ENCODE data around the gene BCL2L2. TPM values are rescaled to one million over a fixed set of nuclear protein-coding genes. Genes with fewer than 3 reads are reported as not detected.

Gene BCL2L2
- total and polyA plus RNA-seq, 9 of the 15 experiments (the other 6 are each of a cell fraction or from before 2014, with no cell fraction given), result 2.6 to 32.5 (median 14.7) TPM

DNA sequence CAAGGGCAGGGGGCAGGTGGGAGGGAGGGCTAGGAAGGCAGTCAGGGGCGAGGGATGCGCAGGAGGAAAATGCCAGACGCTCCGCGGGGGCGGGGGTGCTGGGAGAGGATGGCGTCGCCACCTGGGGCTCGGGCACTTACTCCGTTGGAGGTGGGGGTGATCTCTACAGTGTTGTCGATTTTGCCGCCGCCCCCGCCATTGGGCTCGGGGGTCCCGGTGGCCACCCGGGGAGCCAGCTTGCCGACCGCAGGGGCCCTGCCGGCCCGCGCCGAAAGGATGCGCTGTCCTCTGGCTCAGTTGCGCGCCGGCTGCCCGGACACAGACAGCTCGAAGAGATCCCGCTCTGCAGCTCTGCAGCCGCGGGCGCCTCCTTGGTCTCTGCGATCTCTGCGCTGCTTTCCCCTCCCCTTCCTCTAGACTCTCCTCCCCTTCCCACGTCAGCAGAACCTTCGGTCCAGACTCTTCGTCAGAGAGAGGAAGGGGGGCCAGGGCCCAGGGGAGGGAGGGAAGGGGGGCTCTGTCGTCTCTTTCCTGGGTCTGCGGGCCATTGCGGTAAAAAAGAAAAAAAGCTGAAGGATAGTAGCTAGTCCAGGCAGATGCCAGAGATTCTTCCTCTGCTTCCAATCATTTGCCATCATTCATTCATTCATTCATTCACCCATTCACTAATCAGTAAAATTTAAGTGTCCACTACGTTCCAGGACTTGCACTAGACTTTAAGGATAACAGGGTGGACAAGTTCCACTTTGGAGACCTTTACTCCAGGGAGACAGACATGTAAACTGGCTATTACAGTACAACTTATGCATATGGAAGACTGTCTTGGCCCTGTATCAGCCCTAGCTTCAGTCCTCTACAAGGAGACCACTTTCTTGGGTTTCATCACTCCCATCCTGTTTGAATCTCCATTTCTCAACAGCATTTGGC, 46.1 kb downstream of the BCL2L2 start, which contains the start of gene SLC22A17:
SLC22A17 (minus strand) TSS at position 382 of the 927 bp plus-strand sequence.
- Histone ChIP-seq H3K27ac (ENCODE audit: extremely low read depth, low read depth, low read length) (no peak within 1 kb of the TSS), H3K9ac (ENCODE audit: insufficient read depth in 1 of 2, low read depth in 2 of 2, low read length in 2 of 2) (peak within 1 kb of the TSS in 1 of 2 experiments; percentile 45; a peak in 1 of 4 replicates), H3K4me1 (replicated peaks in 1 of 2; ENCODE audit: control insufficient read depth in 2 of 2, insufficient read depth in 2 of 2, low read length in 2 of 2) (peaks cover 0 to 13% of the 10 kb centered on the region in 2 experiments; a peak in 2 of 5 replicates), H3K9me3 (replicated peaks; ENCODE audit: control insufficient read depth, insufficient read depth, low read depth, low read length) (no peaks in the 10 kb centered on the region), H3K4me2 (ENCODE audit: insufficient read depth, low read length) (no peak within 1 kb of the TSS), H3K27me3 (ENCODE audit: control insufficient read depth in 2 of 2, insufficient read depth in 2 of 2, low read length in 2 of 2) (peaks cover 17 to 46% of the 10 kb centered on the region in 2 experiments), H3K4me3 (no peak within 1 kb of the TSS), H3K79me2 (ENCODE audit: control insufficient read depth, insufficient read depth, low read length) (no peaks in the 10 kb centered on the region), H3K36me3 (ENCODE audit: control insufficient read depth, insufficient read depth, low read length) (no peaks in the 10 kb centered on the region), H4K20me1 (replicated peaks; ENCODE audit: control insufficient read depth, insufficient read depth, low read length) (no peaks in the 10 kb centered on the region; the same call in 1 of the 2 replicates), H3K9me1 (ENCODE audit: control insufficient read depth, insufficient read depth, low read length) (no peaks in the 10 kb centered on the region), H2AFZ (ENCODE audit: low read depth, low read length) (no peak within 1 kb of the TSS)
- peak in 2 of 4 experiments; percentile 26 to 32 for DNase-seq (ENCODE audit: extremely low read depth in 1 of 4, low spot score in 3 of 4)
- peak; percentile 83 for ATAC-seq
- TF ChIP-seq NRF1 (conservative IDR thresholded peaks at IDR 0.05 in 1 of 2, IDR thresholded peaks at IDR 0.05 in 1 of 2) (peak in 1 of 2 experiments; percentile 29; a peak in 1 of 4 replicates), ZNF24 (IDR thresholded peaks at IDR 0.05) (peak; percentile 91), ZNF778 (CRISPR knock-in tag; IDR thresholded peaks at IDR 0.05) (no peak), EGR1 (conservative IDR thresholded peaks at IDR 0.05) (peak; percentile 27; the same call in 1 of the 2 replicates), COPS2 (conservative IDR thresholded peaks at IDR 0.05) (no peak), ZNF830 (CRISPR knock-in tag; IDR thresholded peaks at IDR 0.05) (no peak)
- TF ChIP-seq, protein P1, sequence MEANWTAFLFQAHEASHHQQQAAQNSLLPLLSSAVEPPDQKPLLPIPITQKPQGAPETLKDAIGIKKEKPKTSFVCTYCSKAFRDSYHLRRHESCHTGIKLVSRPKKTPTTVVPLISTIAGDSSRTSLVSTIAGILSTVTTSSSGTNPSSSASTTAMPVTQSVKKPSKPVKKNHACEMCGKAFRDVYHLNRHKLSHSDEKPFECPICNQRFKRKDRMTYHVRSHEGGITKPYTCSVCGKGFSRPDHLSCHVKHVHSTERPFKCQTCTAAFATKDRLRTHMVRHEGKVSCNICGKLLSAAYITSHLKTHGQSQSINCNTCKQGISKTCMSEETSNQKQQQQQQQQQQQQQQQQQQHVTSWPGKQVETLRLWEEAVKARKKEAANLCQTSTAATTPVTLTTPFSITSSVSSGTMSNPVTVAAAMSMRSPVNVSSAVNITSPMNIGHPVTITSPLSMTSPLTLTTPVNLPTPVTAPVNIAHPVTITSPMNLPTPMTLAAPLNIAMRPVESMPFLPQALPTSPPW (CRISPR knock-in tag; IDR thresholded peaks at IDR 0.05), result peak; percentile 66
- TF ChIP-seq, protein P2, sequence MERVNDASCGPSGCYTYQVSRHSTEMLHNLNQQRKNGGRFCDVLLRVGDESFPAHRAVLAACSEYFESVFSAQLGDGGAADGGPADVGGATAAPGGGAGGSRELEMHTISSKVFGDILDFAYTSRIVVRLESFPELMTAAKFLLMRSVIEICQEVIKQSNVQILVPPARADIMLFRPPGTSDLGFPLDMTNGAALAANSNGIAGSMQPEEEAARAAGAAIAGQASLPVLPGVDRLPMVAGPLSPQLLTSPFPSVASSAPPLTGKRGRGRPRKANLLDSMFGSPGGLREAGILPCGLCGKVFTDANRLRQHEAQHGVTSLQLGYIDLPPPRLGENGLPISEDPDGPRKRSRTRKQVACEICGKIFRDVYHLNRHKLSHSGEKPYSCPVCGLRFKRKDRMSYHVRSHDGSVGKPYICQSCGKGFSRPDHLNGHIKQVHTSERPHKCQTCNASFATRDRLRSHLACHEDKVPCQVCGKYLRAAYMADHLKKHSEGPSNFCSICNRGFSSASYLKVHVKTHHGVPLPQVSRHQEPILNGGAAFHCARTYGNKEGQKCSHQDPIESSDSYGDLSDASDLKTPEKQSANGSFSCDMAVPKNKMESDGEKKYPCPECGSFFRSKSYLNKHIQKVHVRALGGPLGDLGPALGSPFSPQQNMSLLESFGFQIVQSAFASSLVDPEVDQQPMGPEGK (CRISPR knock-in tag; IDR thresholded peaks at IDR 0.05; ENCODE audit: borderline replicate concordance), result no peak
- intact Hi-C loops (cut with micrococcal nuclease), result no loop called here
- WGBS (ENCODE audit: insufficient coverage, low coverage, missing lambda C conversion rate), result 3% methylated on average over 7 of the region's 42 CpGs
- in situ Hi-C loops (cut with MboI), result no loop called here
- no peak for FAIRE-seq
- ChIA-PET CTCF (ENCODE audit: low intra/inter-chr PET ratio) (interaction anchor here (0.7 kb wide), 1 partner anchor 99 kb away, joined by 4 read pairs; no protein-coding TSS in a partner anchor), POLR2A (interaction anchor here (0.6 kb wide), 1 partner anchor 209 kb away, joined by 3 read pairs; no protein-coding TSS in a partner anchor)
- BruUV-seq (replicated peaks), result no TSS peak

Measured in K562 (cell line).